Endothelial cell (in vitro differentiated cells): Measurements from ENCODE around the gene TMEM141. TPM values are rescaled to one million over a fixed set of nuclear protein-coding genes. Genes with fewer than 3 reads are reported as not detected.
"Not testable (repeated sequence)": the region's sequence is repeated elsewhere in the genome, so short reads cannot be mapped to it uniquely, and the experiment has no call there.

ENCODE experiments used
- DNase-seq: peaks from one replicate; pipeline ENCODE4 v3.0.0; 2021; ENCODE audit warnings: low spot score
- H3K27ac Mint-ChIP-seq: one replicate; pipeline ENCODE4 v1.8.0; 2021; ENCODE audit warnings: mixed read lengths, inconsistent platforms; ENCODE audit not compliant: unreplicated experiment
- H3K27me3 Mint-ChIP-seq: one replicate; pipeline ENCODE4 v1.8.0; 2021; ENCODE audit warnings: mild to moderate bottlenecking, moderate library complexity, mixed read lengths, inconsistent platforms; ENCODE audit not compliant: unreplicated experiment
- H3K36me3 Mint-ChIP-seq: one replicate; pipeline ENCODE4 v1.8.0; 2021; ENCODE audit warnings: mild to moderate bottlenecking, low read depth, mixed read lengths, inconsistent platforms; ENCODE audit not compliant: unreplicated experiment
- H3K4me1 Mint-ChIP-seq: one replicate; pipeline ENCODE4 v1.8.0; 2021; ENCODE audit warnings: mild to moderate bottlenecking, mixed read lengths, inconsistent platforms; ENCODE audit not compliant: unreplicated experiment
- H3K4me3 Mint-ChIP-seq: one replicate; pipeline ENCODE4 v1.8.0; 2021; ENCODE audit warnings: mild to moderate bottlenecking, mixed read lengths, inconsistent platforms; ENCODE audit not compliant: unreplicated experiment
- H3K9me3 Mint-ChIP-seq: one replicate; pipeline ENCODE4 v1.8.0; 2021; ENCODE audit warnings: mixed read lengths, inconsistent platforms; ENCODE audit not compliant: unreplicated experiment
- total RNA-seq: library from RNA; stranded (reverse); fragmentation: NEBNext Ultra II Directional; extraction: Animal tissue kit (Norgen Biotek cat#: 25700); gene quantifications from one replicate; pipeline ENCODE4 v1.2.1, GENCODE V29; 2021; ENCODE audit not compliant: unreplicated experiment
- TF ChIP-seq, protein P1 (sequence below): fragments of 200-600 bp; sonication (generic); IDR thresholded peaks from one replicate; pipeline ENCODE4 v1.5.0; 2021; ENCODE audit warnings: antibody characterized with exemption; ENCODE audit not compliant: unreplicated experiment

Gene TMEM141
- total RNA-seq, 1 donor from 2014 or later: 73.0 TPM

DNA sequence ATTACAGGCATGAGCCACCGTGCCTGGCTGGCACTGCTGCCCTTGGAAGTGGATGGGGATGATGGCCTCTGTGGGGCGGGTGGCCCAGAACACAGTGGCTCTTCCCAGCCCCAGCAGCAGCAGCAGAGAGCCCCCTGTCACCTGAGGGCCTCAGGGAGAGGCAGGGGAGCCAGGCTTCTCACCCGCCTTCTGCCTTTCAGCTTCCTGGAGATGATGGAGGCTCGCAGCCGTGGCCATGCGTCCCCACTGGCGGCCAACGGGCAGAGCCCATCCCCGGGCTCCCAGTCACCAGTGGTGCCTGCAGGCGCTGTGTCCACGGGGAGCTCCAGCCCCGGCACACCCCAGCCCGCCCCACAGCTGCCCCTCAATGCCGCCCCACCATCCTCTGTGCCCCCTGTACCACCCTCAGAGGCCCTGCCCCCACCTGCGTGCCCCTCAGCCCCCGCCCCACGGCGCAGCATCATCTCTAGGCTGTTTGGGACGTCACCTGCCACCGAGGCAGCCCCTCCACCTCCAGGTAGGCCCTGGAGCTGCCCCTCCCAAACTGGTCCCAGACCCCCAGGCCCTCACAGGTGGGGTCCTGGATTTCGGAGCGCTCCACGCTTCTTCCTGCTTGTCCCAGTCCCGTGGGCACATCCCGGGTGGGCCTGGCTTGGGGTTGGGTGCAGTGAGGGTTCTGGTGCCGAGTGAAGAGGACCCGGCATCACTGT, 46.2 kb downstream of the TMEM141 start:
- Mint-ChIP-seq H3K4me3 (no peak overlapping the region), H3K36me3 (peaks cover 10% of the 10 kb centered on the region), H3K9me3 (no peaks in the 10 kb centered on the region), H3K27me3 (peaks cover 13% of the 10 kb centered on the region), H3K4me1 (no peaks in the 10 kb centered on the region), H3K27ac (no peak overlapping the region)
- TF ChIP-seq, protein P1, sequence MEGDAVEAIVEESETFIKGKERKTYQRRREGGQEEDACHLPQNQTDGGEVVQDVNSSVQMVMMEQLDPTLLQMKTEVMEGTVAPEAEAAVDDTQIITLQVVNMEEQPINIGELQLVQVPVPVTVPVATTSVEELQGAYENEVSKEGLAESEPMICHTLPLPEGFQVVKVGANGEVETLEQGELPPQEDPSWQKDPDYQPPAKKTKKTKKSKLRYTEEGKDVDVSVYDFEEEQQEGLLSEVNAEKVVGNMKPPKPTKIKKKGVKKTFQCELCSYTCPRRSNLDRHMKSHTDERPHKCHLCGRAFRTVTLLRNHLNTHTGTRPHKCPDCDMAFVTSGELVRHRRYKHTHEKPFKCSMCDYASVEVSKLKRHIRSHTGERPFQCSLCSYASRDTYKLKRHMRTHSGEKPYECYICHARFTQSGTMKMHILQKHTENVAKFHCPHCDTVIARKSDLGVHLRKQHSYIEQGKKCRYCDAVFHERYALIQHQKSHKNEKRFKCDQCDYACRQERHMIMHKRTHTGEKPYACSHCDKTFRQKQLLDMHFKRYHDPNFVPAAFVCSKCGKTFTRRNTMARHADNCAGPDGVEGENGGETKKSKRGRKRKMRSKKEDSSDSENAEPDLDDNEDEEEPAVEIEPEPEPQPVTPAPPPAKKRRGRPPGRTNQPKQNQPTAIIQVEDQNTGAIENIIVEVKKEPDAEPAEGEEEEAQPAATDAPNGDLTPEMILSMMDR: no peak
- no peak for DNase-seq

DNA sequence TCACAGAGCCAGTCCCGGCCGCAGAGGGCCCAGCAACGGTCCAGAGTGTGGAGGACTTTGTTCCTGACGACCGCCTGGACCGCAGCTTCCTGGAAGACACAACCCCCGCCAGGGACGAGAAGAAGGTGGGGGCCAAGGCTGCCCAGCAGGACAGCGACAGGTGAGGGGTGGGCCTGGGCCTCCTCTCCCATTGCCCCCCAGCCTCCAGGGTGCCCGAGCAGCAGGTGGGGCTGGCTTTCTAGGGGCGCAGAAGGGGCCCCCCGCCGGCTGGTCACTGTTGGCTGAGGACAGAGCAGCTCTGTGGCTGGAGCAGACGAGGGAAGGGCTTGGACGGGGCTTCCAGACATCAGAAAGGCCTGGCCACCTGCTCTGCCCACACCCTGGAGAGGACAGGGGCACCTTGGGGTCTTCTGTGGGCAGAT, 46.7 kb downstream of the TMEM141 start:
- DNase-seq, H3K36me3 Mint-ChIP-seq, H3K4me3 Mint-ChIP-seq, H3K4me1 Mint-ChIP-seq, H3K27ac Mint-ChIP-seq, H3K9me3 Mint-ChIP-seq: not testable (repeated sequence)
- peaks cover 13% of the 10 kb centered on the region for H3K27me3 Mint-ChIP-seq

DNA sequence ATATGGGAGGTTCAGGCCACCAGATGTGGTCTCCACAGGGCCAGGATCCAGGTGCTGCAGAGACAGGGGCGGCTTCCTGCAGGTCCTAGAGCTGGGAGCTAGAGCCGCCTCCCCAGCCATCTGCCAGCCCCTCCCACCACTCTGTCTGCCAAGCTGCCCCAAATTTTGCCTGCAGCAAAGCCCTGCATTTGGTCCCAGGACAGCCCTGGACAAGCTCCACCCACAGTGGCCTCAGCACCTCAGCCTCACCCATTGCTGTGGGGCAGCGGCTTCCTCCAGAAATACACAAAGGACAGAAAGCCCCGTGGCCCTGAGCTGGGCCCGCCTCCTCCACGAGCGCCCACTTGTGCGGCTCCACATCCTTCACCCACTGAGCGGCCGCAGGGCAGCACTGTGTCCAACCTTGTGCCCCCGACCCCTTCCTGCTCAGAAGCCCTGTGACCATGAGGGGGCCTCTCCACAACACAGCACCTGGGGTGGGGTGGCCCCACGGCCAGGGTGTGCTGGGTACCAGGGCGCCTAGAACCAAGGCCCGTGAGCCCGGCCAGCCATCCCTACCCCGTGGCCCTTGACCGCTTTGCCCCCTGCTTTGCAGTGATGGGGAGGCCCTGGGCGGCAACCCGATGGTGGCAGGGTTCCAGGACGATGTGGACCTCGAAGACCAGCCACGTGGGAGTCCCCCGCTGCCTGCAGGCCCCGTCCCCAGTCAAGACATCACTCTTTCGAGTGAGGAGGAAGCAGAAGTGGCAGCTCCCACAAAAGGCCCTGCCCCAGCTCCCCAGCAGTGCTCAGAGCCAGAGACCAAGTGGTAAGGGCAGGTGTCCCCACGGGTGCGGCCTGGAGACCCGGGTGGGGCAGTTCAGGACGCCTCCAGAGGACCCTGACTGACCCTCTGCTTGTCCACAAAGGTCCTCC, 47.4 kb downstream of the TMEM141 start:
- Mint-ChIP-seq H3K9me3 (no peaks in the 10 kb centered on the region), H3K4me3 (no peak overlapping the region), H3K27ac (no peak overlapping the region), H3K27me3 (peaks cover 13% of the 10 kb centered on the region), H3K4me1 (no peaks in the 10 kb centered on the region), H3K36me3 (peaks cover 9% of the 10 kb centered on the region)
- TF ChIP-seq, protein P1: no peak
- DNase-seq: no peak

DNA sequence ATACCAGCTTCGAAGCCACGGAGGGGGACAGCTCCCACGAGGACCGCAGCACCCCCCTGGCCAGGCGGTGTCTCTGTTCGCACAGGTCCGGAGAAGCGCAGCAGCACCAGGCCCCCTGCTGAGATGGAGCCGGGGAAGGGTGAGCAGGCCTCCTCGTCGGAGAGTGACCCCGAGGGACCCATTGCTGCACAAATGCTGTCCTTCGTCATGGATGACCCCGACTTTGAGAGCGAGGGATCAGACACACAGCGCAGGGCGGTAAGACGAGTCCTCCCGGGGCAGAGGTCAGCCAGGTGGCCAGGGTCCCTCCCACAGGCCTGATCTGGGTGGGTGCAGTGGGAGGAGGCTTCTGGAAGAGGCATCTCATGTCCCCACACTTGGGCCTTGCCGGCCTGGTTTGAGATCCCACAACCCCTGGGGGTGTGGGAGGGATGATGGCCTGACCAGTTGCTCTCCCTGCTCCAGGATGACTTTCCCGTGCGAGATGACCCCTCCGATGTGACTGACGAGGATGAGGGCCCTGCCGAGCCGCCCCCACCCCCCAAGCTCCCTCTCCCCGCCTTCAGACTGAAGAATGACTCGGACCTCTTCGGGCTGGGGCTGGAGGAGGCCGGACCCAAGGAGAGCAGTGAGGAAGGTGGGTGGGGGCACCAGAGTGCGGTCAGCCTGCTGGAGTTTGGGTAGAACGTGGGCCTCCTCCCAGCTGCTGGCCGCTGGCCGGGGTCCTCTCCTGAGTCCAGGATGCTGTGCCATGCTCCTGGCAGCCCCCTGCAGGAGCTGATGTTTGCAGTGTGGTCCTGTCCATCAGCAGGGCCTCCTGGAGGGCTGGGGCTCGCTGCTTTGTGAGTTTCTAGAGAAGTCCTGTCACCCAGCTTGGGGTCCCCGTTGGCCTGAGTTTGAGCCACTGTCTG, 48.3 kb downstream of the TMEM141 start:
- H3K36me3 Mint-ChIP-seq: peaks cover 4% of the 10 kb centered on the region
- H3K9me3 Mint-ChIP-seq: no peaks in the 10 kb centered on the region
- no peak overlapping the region for H3K27ac Mint-ChIP-seq
- peaks cover 6% of the 10 kb centered on the region for H3K27me3 Mint-ChIP-seq
- H3K4me3 Mint-ChIP-seq: no peak overlapping the region
- no peak for DNase-seq
- TF ChIP-seq, protein P1: no peak
- no peaks in the 10 kb centered on the region for H3K4me1 Mint-ChIP-seq

DNA sequence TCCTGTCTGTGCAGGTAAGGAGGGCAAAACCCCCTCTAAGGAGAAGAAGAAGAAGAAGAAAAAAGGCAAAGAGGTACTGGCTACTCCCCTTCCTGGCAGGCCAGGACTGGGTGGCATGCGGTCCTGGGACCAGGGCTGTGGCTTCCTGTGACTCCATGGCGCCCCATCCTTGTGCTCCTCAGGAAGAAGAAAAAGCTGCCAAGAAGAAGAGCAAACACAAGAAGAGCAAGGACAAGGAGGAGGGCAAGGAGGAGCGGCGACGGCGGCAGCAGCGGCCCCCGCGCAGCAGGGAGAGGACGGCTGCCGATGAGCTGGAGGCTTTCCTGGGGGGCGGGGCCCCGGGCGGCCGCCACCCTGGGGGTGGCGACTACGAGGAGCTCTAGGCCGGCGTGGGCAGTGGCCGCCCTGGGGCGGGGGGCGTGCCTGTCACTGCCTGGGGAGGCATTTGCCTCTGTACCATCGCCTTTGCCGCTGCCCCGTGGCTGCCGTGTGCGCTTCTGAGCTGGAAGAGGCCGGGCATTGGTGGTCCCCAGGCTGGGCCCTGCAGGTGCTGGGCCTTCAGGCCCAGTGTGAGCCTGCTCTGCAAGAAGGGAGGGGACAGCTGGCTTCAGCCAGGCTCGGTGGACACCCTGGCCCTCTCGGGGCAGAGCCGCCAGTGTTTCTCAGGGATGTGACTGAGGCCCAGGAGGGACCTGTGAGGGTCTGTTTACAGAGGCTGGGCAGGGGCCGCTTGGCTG, 49.2 kb downstream of the TMEM141 start:
- no peaks in the 10 kb centered on the region for H3K9me3 Mint-ChIP-seq
- peaks cover 6% of the 10 kb centered on the region for H3K27me3 Mint-ChIP-seq
- peaks cover 4% of the 10 kb centered on the region for H3K36me3 Mint-ChIP-seq
- TF ChIP-seq, protein P1: no peak
- DNase-seq: no peak
- H3K4me1 Mint-ChIP-seq: no peaks in the 10 kb centered on the region
- H3K4me3 Mint-ChIP-seq: no peak overlapping the region
- no peak overlapping the region for H3K27ac Mint-ChIP-seq
